Fibroblast of mammary gland (primary cell): ENCODE data around the gene HS1BP3.

Experiments
- DNase-seq: peaks from one replicate; pipeline ENCODE4 v3.0.0-alpha.2; 2010; ENCODE audit warnings: low read depth
- H3K4me3 ChIP-seq: 2 replicates; pipeline ENCODE4 v1.5.1; 2011; ENCODE audit warnings: low read depth, mild to moderate bottlenecking, low read length, moderate library complexity; ENCODE audit not compliant: control insufficient read depth
- CTCF ChIP-seq: conservative IDR thresholded peaks from 2 replicates; pipeline ENCODE4 v1.5.1; 2011; ENCODE audit warnings: low read depth, low read length, inconsistent platforms; ENCODE audit not compliant: control insufficient read depth, insufficient read depth

Gene HS1BP3

DNA sequence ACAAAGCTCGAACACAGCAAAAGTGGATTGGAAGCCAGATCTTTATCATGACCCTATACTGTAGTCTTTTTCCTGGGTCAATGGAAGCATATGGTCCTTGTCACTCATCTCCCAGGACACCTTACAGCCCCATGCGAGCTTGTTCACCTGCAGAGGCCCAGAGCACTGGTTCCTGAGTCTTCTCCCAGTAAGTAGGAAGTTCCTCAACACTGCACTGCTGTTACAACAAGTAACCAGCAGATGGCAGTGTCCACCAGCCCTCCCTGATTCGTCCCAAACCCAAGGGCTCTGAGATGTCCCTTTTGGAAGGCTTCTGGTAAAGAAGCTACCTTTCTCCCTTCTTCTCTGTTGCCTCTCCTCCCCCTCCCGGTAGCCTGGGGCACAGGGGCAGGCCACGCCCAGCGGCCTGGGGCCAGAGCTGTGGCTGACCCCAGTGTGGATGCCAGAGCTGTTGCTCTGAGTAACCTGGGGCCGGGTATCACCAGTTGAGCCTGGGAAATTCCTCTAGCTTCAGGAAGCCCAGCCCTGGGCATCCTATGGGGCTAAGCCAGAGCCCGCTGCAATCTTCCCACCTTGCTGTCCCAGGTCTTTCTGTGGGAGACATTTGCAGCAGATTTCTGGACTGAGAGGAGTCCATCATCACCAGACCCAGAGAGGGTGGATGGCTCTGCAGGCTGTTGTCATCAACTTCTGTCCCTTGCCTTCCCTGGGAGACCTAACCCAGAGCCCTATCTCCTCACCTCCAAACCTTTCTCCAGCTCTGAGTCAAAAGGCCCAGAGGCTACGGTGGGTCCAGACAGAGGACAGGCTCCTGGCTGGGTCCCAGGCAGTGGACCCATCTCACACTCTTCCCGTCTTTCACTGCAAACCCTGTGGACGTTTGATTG lies 10.8 kb upstream of the HS1BP3 start:
- H3K4me3 ChIP-seq, result no peak overlapping the region
- TF ChIP-seq CTCF, result peak; percentile 99
- DNase-seq, result peak; percentile 84

DNA sequence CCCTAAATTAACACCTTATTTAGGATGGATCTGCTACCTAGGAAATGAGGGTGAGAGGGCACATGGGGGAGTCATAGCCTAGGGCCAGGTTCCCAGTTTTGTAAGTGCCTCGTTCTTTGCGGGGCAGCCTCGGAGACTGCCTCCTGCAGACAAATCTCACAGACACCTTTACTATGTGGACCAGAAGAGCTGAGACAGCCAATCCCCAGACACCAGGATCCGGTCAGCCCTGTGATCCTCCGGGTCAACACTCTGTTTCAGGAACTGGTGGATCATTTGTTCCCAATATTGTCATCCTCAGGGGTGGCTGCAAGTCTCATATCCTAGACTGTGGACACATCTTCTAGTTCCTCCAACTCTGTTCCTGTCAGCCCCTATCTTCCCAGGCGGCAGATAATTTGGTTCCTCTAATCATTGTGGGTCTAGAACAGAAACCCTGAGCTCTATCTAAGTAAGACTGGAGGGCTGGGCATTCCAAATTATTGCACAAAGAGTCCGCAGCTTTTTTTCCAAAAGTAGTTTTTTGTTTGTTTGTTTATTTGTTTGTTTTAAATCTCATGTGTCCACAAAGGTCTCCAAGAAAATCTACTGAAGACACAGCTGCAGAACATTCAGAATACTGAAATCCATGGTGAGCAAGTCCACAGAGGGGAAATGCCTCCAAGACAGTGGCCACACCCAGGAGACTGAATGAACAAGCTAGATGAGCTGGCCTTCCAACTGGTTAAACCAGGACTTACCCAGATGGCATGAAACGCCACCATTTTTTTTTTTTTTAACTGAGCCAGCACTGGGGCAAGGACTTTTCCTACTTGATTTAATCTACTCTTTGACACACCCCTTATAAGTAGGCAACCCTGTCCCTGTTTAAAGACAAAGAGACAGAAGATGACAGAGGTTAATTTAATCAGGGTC lies 9.9 kb upstream of the HS1BP3 start:
- TF ChIP-seq CTCF, result no peak
- no peak overlapping the region for H3K4me3 ChIP-seq
- DNase-seq, result peak; percentile 57

DNA sequence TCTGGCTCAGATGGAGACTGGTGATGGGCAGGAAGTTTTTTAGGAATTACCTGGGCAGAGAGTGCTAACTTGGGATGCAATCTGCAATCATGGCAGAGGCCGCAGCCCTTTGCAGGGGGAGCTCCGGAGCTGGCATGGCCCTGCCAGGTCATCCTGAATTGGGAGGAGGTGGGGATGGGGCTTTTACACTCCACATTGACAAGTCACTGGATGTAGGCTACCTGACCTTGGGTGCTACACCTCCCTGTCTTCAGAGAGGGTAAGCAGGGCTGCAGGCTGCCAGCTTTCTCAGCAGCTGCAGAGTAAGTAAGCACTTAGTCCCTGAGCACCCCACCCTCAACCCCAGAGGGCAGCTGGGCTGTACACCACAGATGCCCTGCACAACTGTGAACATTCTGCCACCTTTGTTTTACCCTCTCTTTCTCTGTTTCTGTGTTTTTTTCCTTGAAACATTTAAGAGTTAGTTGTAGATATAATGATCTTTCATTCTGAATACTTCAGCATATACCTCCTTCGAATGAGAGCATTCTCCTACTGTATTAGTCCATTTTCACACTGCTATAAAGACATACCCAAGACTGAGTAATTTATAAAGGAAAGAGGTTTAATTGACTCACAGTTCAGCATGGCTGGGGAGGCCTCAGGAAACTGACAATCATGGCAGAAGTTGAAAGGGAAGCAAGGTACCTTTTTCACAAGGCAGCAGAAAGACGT lies 6.8 kb upstream of the HS1BP3 start:
- H3K4me3 ChIP-seq, result no peak overlapping the region
- DNase-seq, result no peak
- TF ChIP-seq CTCF, result no peak

- H3K4me3 ChIP-seq, result no peak overlapping the region
- TF ChIP-seq CTCF, result no peak
- no peak for DNase-seq
Observed at GRCh38 chr2:20656561-20656960, 5.7 kb upstream of the HS1BP3 start.

GRCh38 chr2:20654535-20654813 lies 3.6 kb upstream of the HS1BP3 start:
- TF ChIP-seq CTCF, result no peak
- H3K4me3 ChIP-seq, result no peak overlapping the region

GRCh38 chr2:20653695-20654534 lies 3.0 kb upstream of the HS1BP3 start:
- H3K4me3 ChIP-seq, result no peak overlapping the region
- DNase-seq, result no peak
- TF ChIP-seq CTCF, result no peak

More at GRCh38 chr2:20654535-20654813, 3.6 kb upstream of the HS1BP3 start:
- DNase-seq, result no peak
